NCI-H2227 treated with DMSO at 0.1 percent for 48 hours (cell line): ENCODE measurements around the gene ZNF593.
A peak's percentile ranks its signal among the peaks of the same experiment; 100 is the strongest.

Experiments used
- DNase-seq: peaks from one replicate; lab custom pipeline; 2025; lab: John Stamatoyannopoulos, UW

Gene ZNF593

DNA sequence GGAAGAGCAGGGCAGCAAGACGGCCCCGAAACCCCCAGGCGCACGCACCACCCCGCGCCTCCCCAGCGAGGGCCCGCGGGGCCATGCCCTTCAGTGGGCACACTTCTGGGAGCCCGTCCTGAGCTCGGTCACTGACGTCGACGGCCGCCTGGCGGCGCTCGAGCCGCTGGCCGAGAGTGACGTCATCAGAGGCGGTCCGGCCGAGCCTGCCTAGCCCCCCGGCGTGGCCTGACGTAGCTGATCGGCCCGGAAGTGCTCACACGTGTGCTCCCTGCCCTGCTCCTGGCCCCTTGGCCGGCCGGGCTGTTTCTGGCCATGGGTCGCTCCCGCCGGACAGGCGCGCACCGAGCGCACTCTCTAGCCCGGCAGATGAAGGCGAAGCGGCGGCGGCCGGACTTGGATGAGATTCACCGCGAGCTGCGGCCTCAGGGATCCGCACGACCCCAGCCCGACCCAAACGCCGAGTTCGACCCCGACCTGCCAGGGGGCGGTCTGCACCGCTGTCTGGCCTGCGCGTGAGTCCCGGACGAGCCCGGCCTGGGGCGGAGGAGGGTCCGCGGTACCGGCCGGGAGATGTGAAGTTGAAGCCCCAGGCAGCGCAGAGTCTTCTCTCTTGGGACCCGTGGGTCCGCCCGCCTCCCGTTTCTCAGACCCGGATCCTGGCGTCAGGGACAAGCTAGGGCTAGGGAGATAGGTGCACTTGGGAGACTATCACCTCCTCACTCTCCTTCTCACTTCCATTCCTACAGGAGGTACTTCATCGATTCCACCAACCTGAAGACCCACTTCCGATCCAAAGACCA lies at the start of gene ZNF593:
Gene ZNF593 (plus strand): TSS at position 240 of the 803 bp plus-strand sequence. CDS start 76 bp downstream, at position 316.
- DNase-seq = peak; percentile 73

- DNase-seq = no peak
Measured at GRCh38 chr1:26121854-26122773, 47.6 kb upstream of the ZNF593 start.

GRCh38 chr1:26122988-26123973 lies 46.4 kb upstream of the ZNF593 start:
- DNase-seq = no peak

DNA sequence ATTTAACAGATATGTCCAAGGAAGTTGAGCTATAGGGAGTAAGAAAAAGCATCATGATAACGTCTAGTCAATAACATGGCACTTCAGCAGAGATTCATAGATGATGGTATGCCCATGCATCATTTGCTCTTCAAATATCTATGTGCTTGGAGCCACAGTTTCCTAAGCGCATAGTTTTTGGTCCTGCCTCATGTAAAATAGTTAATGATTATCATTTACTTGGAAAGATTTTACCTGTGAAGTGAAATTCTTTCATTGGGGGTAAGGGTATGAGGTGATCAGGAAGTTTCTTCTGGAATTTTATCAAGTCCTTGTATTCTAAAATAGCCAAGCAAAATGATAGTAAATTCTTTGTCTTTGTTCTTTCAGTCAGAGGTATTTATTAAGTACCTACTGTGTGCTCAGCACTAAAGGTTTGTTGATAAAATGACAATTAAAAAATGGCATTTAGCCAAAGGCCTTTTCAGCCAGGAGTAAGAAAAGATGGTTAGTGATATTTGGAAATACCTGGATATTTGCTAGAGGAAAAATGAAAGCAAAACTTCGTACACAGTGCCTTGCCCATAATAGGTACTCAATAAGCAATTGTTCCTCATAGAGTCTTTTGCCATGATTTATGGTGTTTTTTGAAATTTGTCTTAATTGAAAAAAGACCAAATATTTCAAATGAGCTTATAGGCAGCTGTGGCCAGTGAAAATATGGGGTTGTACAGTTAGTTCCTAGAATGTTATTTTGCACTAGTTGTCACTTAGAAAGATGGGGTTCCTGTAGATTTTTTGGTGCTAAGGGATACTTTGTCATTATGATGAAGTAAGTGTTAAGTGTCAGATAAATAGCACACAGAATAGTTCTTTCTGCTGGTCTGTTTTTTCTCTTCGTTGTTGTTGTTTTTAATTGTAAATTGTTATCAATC lies 45.0 kb upstream of the ZNF593 start:
- no peak for DNase-seq

- DNase-seq = no peak
Measured at GRCh38 chr1:26125382-26125781, 44.3 kb upstream of the ZNF593 start.

DNA sequence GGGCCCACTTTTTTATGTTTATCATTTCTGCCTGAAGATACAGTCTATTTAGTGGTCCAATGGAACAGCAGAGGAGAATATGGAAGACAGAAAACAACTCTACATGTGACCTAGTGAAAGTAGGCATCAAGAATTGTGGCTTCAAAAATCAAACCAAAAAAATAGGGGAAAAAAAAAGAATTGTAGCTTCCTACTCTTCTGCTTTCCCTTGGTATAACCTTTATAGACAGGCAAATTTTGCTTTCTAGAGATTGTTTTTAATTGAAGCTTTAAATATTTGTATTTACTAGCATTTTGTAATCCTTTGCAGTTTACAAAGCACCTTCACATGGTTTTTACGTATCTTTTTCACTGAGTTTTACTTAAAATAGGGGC lies 43.8 kb upstream of the ZNF593 start:
- no peak for DNase-seq

DNA sequence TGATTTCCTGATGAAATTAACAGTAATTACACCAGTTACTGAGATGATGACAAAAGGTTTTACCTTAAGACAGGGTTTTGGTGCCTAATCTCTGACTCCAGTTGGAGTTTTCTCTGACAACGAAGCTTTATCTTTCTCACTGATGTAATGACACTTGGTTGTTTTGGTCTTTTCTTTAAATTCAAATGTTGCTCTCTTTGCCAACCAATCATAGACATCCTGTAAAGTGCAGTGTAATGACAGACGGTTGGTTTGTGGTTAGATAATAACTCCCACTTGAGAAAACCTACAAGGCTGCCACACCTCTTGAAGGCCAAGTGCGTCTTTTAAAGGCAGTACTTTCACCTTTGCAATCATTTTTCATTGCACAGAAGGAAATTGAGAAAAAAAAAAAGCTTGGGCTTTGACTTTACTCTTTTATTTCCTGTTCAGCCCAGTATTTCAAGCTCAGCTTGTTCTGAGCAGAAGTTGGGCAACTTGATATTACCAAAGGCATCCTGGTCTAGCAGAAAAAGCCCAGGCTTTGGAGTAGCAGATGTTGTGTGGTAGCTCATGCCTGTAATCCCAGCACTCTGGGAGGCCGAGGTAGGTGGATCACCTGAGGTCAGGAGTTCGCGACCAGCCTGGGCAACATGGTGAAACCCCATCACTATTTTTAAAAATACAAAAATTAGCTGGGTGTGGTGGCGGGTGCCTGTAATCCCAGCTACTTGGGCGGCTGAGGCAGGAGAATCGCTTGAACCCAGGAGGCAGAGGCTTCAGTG lies 43.2 kb upstream of the ZNF593 start:
- peak; percentile 81 for DNase-seq

GRCh38 chr1:26127235-26128163 lies 42.2 kb upstream of the ZNF593 start:
- no peak for DNase-seq

GRCh38 chr1:26129778-26130177 lies 39.9 kb upstream of the ZNF593 start:
- no peak for DNase-seq

DNA sequence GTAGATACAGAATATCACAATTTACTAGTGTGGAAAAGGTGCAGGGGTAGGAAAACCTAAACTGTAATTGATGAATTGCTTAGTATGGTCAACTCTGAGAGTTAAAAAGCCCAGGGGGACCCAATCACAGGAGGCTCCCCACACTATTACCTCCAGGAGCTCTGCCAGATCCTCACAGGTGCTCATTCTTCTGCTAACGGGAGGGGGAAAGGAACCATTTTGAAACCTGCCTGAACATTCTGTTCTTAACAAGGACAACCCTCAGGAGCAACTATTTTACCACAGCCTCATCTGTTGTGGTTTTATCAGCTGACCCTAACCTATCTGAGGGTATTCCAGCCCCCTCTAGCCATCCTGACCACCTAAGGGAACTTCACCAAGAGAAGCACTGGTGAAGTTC lies 39.0 kb upstream of the ZNF593 start:
- no peak for DNase-seq

DNA sequence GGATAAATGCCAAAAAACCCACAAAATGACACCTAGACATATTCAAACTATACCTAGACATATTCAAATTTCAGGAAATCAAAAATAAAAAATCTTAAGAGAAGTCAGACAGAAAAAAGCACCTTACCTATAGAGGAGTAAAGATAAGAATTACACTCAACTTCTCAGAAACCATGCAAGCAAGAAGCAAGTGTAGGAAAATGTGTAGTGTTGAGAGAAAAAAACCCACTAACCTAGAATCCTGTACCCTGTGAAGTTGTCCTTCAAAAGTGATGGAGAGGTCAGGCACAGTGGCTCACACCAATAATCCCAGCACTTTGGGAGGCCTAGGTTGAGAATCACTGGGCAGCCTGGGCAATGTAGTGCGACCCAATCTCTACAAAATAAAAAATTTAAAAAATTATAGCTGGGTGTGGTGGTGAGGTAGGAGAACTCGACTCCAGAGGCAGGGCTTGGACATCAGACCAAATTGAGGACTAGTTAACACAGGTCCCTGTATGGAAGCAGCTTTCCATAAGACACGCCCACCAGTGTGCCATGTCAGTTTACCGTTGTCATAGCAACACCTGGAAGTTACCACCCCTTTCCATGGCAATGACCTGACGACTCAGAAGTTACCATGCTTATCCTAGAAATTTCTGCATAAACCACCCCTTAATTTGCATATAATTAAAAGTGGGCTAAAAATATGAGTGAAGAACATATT lies 37.4 kb upstream of the ZNF593 start:
- DNase-seq = no peak

DNA sequence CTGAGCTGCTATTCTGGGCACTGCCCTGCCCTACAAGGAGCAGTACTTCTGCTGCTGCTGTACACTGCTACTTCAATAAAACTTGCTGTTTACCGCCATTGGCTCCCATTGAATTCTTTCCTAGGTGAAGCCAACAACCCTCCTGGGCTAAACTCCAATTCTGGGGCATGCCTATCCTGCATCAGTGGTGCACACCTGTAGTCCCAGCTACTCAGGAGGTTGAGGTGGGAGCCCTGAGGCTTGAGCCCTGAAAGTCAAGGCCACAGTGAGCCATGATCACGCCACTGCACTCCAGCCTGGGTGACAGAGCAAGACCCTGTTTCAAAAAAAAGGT lies 36.9 kb upstream of the ZNF593 start:
- no peak for DNase-seq

DNA sequence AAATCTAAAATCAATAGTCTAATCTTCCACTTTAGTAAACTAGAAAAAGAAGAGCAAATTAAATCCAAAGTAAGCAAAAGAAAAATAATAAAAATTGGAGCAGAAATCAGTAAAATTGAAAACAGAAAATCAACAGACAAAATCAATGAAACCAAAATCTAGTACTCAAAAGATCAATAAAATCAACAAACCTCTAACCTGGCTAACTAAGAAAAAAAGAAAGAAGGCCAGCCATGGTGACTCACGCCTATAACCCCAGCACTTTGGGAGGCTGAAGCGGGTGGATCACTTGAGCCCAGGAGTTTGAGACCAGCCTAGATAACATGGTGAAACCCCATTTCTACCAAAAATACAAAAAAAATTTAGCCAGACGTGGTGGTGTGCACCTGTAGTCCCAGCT lies 35.2 kb upstream of the ZNF593 start:
- no peak for DNase-seq

DNA sequence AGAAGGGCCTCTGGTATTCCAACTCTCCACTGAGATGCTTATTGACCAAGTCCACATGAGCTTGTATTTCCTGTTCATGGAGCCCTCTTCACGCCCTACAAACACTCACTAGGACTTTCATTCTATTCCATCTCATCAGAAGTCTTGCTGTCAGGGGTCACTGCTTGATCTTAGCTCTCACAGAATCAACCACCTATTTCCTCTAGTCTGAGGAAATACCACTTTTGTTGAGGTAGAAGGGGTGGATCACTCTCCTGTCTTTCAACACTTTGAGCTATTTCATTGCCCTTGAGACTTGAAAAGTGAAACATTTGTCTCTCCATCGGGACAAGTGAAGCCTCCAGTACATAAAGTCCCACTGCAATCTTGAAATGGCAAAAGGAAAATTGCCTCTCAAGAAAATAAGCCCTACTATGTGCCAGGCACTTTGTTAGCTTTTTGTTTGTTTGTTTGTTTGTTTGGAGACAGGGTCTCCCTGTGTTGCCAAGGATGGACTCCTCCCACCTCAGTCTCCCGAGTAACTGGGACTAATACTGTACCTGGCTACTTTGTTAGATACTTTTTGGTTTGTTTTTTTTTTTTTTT lies 30.6 kb upstream of the ZNF593 start:
- no peak for DNase-seq

GRCh38 chr1:26142159-26142558 lies 27.5 kb upstream of the ZNF593 start:
- DNase-seq = no peak

GRCh38 chr1:26145041-26145959 lies 24.4 kb upstream of the ZNF593 start:
- peak; percentile 63 for DNase-seq

DNA sequence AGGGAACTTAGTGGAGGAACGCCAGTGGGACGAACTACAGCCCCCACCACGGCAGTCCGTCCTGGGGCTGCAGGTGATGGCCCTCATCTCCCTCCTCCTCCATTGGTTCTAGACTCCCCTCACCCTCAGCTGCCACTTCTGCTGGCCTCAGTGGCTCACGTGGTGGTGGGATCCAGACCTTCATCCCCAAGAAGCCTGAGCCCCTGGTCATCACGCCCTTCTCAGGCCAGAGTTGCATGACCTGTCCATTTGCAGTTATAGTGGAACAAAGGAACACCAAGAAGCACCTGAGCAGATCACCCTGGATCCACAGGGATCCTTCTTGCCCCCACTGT lies 23.8 kb upstream of the ZNF593 start:
- DNase-seq = no peak
